HG03575 (cell line): Measurements from ENCODE around the gene KYNU.
"Not testable (repeated sequence)": the region's sequence is repeated elsewhere in the genome, so short reads cannot be mapped to it uniquely, and the experiment has no call there.

ENCODE experiments used
- ATAC-seq: cut with Tn5 transposase; IDR thresholded peaks from one replicate; pipeline ENCODE4 v1.9.1; 2021; ENCODE audit not compliant: unreplicated experiment, insufficient number of reproducible peaks, low FRiP score; ENCODE audit errors: extremely low read depth

KYNU gene

GRCh38 chr2:143068094-143068493, 190.6 kb downstream of the KYNU start:
- ATAC-seq = no peak

DNA sequence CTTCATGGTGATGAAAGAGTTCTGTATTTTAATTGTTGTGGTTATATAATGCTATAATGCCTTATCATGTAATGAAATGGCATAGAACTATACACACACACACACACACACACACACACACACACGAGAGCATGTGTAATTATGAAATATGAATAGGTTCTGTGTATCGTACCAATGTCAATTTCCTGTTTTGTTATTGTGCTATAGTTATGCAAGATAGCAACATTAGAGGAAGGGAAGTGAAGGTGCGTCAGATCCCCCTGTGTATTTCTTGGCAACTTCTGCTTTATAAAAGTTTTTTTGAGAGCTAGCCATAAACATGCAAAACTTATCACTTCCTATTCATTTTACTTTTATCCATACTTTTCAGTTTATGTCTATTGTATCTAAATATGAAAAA, 191.0 kb downstream of the KYNU start:
- ATAC-seq = no peak

DNA sequence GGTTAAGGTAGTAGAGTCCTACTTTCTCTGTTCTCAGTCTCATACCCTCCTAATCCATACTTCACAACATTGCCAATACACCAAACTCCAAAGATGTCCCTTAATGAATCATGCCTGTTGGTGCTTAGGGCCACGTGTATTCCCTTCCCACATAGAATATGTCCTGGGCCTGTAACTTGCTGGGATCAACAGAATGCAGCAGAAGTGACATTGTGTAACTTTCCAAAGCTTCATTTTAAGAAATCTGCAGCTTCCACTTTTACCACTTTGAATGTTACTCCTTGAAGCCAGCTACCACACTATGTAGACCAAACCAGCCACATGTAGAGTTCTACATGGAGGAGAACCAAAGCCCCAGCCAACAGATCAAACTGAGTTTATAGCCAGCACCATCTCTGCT, 193.2 kb downstream of the KYNU start:
- no peak for ATAC-seq

DNA sequence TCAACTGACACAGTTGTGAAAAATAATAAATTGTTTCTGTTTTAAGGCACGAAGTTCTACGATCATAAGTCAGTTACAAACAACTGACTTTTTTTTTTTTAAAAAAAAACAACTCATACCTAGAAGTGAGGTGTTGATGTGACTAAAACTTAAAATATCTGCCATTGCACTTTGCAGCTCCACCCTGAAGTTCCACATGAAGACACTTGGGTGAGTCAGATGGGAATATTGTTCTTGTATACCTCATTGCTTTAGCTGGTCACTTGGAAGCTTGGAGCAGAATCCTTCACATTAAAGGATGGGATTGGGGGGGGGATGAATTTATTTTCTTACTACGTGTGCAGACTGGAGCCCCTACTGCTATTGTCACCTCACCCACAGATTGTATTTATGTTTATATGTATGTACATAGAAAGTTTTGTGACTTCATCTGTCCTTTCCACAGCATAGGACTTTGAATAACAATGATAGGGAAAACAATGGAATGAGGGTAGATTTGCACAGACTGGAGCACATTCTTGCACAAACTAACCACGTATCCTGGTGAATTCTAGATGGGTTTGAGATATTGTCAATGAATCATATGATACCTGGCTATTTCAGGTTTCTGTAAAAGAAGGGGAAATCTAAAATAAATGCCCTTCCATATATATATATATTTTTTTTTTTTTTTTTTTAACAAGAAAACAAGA, 193.9 kb downstream of the KYNU start:
- no peak for ATAC-seq

- not testable (repeated sequence) for ATAC-seq
Observed at GRCh38 chr2:143074913-143075312, 197.4 kb downstream of the KYNU start.

- ATAC-seq = no peak
Observed at GRCh38 chr2:143075711-143076110, 198.2 kb downstream of the KYNU start.

DNA sequence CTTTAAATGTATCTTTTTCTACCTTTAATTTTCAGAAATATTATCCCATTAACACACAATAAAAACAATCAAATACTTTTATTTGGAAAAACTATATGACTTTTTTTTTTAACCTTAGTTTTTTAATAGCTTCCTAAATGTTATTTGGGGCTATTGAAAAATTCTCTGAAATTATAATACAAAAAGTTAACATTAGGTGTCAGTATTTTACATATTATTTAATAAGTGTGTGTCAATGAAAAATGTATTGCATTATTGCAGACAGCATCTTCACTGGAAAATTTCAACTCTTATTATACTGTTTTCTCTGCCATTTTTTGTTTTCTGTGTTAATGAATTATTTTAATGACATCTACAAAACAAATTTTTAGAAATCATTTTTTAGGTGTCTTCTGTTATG, 200.6 kb downstream of the KYNU start:
- ATAC-seq = no peak

- no peak for ATAC-seq
Observed at GRCh38 chr2:143081616-143082015, 204.2 kb downstream of the KYNU start.

DNA sequence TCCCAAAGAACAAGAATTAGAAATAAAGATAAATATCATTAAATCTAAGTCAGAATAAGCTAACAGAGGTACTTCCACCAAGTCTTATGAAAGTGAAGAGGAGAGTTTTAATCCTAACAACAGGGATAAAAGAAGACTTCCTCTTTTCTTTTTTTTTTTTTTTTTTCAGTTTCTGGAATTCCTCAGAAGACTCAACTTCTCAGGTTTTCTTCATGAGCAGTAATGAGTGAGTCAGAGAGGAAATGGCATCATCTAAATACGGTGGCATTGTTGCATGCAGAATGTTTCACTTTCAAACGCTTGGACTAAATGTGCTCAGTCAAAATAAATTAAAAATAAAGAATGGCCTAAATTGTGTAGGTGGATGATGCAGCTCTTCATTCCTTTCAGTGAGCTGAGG, 206.2 kb downstream of the KYNU start:
- no peak for ATAC-seq

DNA sequence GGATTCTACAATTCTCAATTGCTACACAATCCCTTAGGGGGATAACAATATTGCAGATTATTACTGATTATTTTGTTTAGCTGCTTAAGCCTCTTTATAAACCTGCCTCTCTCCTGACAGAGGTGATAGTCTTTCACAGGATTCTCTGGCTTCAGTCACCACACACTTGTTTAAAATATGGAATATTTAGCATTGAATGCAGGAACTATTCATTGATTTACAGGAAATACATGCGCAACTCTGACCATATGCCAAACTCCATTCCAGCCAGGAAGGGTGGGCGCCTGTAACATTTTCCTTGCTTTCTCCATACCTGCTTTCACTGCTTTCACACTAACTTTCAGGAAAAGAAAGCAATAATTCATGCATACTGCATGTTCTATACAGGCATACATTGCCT, 207.0 kb downstream of the KYNU start:
- ATAC-seq = no peak

GRCh38 chr2:143085125-143085784, 207.8 kb downstream of the KYNU start:
- ATAC-seq = peak; percentile 39

DNA sequence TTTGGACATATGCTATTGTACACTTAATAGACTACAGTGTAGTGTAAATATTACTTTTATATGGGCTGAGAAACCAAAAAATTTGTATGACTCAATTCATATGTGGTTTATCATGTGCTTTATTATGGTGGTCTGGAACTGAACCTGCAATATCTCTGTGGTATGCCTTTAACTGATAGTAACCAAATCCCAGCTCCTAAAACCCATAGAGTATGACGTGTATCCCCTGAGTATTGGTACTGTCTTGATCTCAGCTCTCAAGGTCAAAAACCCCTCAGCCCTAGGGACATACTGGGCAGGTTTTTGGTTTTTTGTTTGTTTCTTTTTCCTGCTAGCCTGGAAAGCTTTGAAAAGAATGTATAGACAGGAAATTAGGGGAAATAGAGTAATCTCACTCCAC, 209.6 kb downstream of the KYNU start:
- ATAC-seq = no peak

DNA sequence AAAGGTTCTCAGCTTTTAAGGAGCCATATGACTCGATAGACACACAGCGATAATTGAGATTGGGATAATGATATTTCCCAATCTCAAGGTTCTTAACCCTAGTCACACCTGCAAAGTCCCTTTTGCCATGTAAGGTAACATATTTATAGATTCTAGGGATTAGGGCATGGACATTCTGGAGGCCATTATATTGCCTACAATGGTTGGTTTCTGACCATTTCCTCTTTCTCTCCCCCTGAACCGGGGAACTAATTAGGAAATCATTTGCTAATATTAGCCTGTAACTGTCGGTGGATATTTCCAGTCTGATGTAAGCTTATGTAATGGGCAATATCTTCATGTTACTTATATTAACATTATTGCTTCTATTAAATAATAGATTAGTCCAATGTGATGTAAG, 210.9 kb downstream of the KYNU start:
- ATAC-seq = no peak

GRCh38 chr2:143089520-143089919, 212.1 kb downstream of the KYNU start:
- ATAC-seq = not testable (repeated sequence)
